Panc1 (cell line): ENCODE data around the gene USO1. TPM values are rescaled to one million over a fixed set of nuclear protein-coding genes. Genes with fewer than 3 reads are reported as not detected.
"Not testable (repeated sequence)": the region's sequence is repeated elsewhere in the genome, so short reads cannot be mapped to it uniquely, and the experiment has no call there.

Experiments used
- ATAC-seq: fragments of 200-7000 bp; cut with Tn5 transposase; 2 replicates; pipeline ENCODE4 v1.9.1; 2020; ENCODE audit warnings: mild to moderate bottlenecking, moderate library complexity
- BruUV-seq: library from RNA; stranded (reverse); fragments of 400-500 nt; replicated peaks from 2 replicates; lab custom pipeline; 2021; lab: Mats Ljungman, UMichigan
- CTCF ChIA-PET: fragments of 300-600 bp; sonication (Branson Sonifier 250); formaldehyde crosslinking; loops from one replicate; lab custom pipeline; 2022; ENCODE audit warnings: antibody characterized with exemption; lab: Charles Lee
- POLR2A ChIA-PET: fragments of 300-600 bp; sonication (Branson Sonifier 250); formaldehyde crosslinking; loops from one replicate; lab custom pipeline; 2022; ENCODE audit warnings: antibody characterized with exemption; lab: Charles Lee
- DNase-seq: peaks from one replicate; pipeline ENCODE4 v3.0.0-alpha.2; 2010; ENCODE audit warnings: low read depth, low spot score
- H3K27ac ChIP-seq: 2 replicates; pipeline ENCODE4 v1.5.1; 2011; ENCODE audit warnings: mild to moderate bottlenecking, low read length, inconsistent platforms
- H3K27me3 ChIP-seq: fragments of 200-500 bp; sonication (Bioruptor generic); 2 replicates; pipeline ENCODE4 v1.6.0; 2014; ENCODE audit warnings: low read length, inconsistent platforms; ENCODE audit not compliant: control insufficient read depth, insufficient read depth
- H3K36me3 ChIP-seq: fragments of 200-500 bp; sonication (Bioruptor generic); 2 replicates; pipeline ENCODE4 v1.5.1; 2014; ENCODE audit warnings: inconsistent platforms, mild to moderate bottlenecking, low read length, moderate library complexity; ENCODE audit not compliant: control insufficient read depth, insufficient read depth
- H3K4me1 ChIP-seq: 2 replicates; pipeline ENCODE4 v1.5.1; 2011; ENCODE audit warnings: inconsistent platforms, mild to moderate bottlenecking, low read length, moderate library complexity; ENCODE audit not compliant: control insufficient read depth, insufficient read depth
- H3K4me3 ChIP-seq, 2 experiments: 2 replicates each; pipeline ENCODE4 v1.5.1; 2011 to 2012; ENCODE audit warnings: low read depth in 2 of 2, low read length in 2 of 2, mild to moderate bottlenecking in 2 of 2, inconsistent platforms in 1 of 2, moderate library complexity in 1 of 2
- H3K9me3 ChIP-seq: fragments of 200-500 bp; sonication (Bioruptor generic); 2 replicates; pipeline ENCODE4 v1.5.1; 2014; ENCODE audit warnings: low read depth, mild to moderate bottlenecking, inconsistent platforms, low read length, moderate library complexity; ENCODE audit not compliant: control insufficient read depth, insufficient read depth
- POLR2AphosphoS5 ChIP-seq: IDR thresholded peaks from 2 replicates; pipeline ENCODE4 v1.6.1; 2012; ENCODE audit warnings: mild to moderate bottlenecking, low read depth, low read length, moderate library complexity
- REST ChIP-seq, 2 experiments: IDR thresholded peaks; 2 replicates each; pipeline ENCODE4 v1.6.1; 2011 to 2012; ENCODE audit warnings: low read depth in 2 of 2, control low read depth in 1 of 2, low read length in 1 of 2, mild to moderate bottlenecking in 1 of 2, moderate library complexity in 1 of 2; ENCODE audit not compliant: insufficient read depth in 1 of 2
- SIN3A ChIP-seq: IDR thresholded peaks from 2 replicates; pipeline ENCODE4 v1.6.1; 2012; ENCODE audit warnings: low read depth, mild to moderate bottlenecking, low read length, moderate library complexity, borderline replicate concordance; ENCODE audit not compliant: insufficient read depth
- TCF7L2 ChIP-seq: IDR thresholded peaks from 2 replicates; pipeline ENCODE4 v1.6.1; 2011; ENCODE audit warnings: mild to moderate bottlenecking, low read depth, low read length, inconsistent platforms
- in situ Hi-C: cut with HindIII; loops from 2 replicates; pipeline ENCODE4 v1.10.0; 2016; ENCODE audit warnings: low sequenced_read_pairs, low pct_unique_long_range_greater_than_20kb
- intact Hi-C: fragments of 100-400 bp; cut with micrococcal nuclease; formaldehyde crosslinking; loops from one replicate; pipeline ENCODE4 v1.10.0; 2022; ENCODE audit not compliant: unreplicated experiment
- total RNA-seq: library from RNA; stranded (reverse); gene quantifications from one replicate; pipeline ENCODE4 v1.2.1, GENCODE V29; 2021; ENCODE audit not compliant: unreplicated experiment
- TF ChIP-seq, protein P1 (sequence below): fragments of 450-650 bp; IDR thresholded peaks from 2 replicates; pipeline ENCODE4 v1.5.1; 2017; ENCODE audit warnings: mild to moderate bottlenecking

USO1 gene
- total RNA-seq, 1 experiment from 2014 or later = 50.0 TPM

DNA sequence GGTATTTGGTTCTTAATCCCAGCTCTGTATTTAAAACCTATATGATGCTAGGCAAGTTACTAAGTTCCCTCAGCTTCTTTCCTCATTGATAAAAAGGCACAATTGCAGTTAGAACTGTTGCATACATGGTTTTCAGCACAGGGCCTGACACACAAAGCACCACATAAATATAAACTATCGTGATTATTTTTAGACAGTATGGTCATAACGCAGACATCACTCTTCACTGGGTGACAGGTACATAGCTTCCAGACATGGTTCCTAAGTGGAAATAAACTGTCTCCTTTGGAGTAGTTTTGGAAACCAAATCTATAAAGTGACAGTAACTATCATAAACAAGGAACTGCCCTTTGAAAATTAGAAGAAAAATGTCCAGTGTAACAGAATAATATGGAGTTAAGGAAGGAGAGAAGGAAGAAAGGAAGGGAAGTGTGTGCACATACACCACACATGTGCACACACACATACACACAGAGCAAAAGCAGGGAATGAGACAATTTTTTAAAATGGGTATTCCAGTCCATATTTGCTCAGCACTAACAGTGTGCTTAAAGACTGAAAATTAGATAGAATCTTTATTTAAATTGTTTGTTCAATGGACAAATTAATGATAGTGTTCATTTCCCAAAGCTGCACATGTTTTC lies 38.7 kb upstream of the USO1 start:
- ChIA-PET POLR2A (interaction anchor here (0.6 kb wide), 1 partner anchor 37 kb away, joined by 4 read pairs; no protein-coding TSS in a partner anchor), CTCF (no interaction called here)
- Histone ChIP-seq H3K36me3 (no peaks in the 10 kb centered on the region), H3K9me3 (no peaks in the 10 kb centered on the region), H3K4me1 (no peaks in the 10 kb centered on the region), H3K27ac (no peak overlapping the region), H3K4me3 (no peak overlapping the region), H3K27me3 (no peaks in the 10 kb centered on the region)
- ATAC-seq (no peak), DNase-seq (no peak)
- in situ Hi-C loops (no loop called here), intact Hi-C loops (no loop called here)
- no TSS peak for BruUV-seq
- TF ChIP-seq POLR2AphosphoS5 (no peak), SIN3A (no peak), REST (IDR thresholded peaks at IDR 0.05; ENCODE audit: insufficient read depth in 1 of 2, low read depth in 2 of 2, low read length in 1 of 2) (no peak), TCF7L2 (no peak)
- TF ChIP-seq, protein P1, sequence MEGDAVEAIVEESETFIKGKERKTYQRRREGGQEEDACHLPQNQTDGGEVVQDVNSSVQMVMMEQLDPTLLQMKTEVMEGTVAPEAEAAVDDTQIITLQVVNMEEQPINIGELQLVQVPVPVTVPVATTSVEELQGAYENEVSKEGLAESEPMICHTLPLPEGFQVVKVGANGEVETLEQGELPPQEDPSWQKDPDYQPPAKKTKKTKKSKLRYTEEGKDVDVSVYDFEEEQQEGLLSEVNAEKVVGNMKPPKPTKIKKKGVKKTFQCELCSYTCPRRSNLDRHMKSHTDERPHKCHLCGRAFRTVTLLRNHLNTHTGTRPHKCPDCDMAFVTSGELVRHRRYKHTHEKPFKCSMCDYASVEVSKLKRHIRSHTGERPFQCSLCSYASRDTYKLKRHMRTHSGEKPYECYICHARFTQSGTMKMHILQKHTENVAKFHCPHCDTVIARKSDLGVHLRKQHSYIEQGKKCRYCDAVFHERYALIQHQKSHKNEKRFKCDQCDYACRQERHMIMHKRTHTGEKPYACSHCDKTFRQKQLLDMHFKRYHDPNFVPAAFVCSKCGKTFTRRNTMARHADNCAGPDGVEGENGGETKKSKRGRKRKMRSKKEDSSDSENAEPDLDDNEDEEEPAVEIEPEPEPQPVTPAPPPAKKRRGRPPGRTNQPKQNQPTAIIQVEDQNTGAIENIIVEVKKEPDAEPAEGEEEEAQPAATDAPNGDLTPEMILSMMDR = no peak

DNA sequence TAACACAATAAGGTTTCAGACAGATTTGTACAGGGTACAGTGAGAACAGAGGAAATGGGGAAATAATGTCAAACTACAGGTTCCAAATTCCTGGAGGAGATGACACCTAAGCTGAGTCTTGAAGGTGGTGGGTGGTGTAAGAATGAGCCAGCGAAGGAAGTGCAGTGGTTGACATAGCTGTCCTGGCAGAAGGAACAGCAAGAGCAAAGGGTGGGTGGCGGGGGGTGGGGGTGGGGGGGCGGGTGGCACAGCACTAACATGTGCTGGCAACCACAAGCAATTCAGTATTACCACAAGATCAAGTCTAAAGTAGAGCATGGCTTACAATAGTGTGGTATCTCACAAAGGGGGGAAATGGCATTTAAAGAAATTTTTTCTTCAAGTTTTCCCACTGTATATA lies 38.0 kb upstream of the USO1 start:
- ATAC-seq (no peak), DNase-seq (no peak)
- TF ChIP-seq REST (IDR thresholded peaks at IDR 0.05; ENCODE audit: insufficient read depth in 1 of 2, low read depth in 2 of 2, low read length in 1 of 2) = no peak
- TF ChIP-seq TCF7L2 = no peak
- TF ChIP-seq, protein P1 = no peak
- no peak for TF ChIP-seq POLR2AphosphoS5
- TF ChIP-seq SIN3A = no peak
- no peak overlapping the region for H3K4me3 ChIP-seq
- H3K27me3 ChIP-seq = no peaks in the 10 kb centered on the region
- no peaks in the 10 kb centered on the region for H3K9me3 ChIP-seq
- in situ Hi-C loops = no loop called here
- no peaks in the 10 kb centered on the region for H3K36me3 ChIP-seq
- ChIA-PET CTCF (no interaction called here), POLR2A (no interaction called here)
- no TSS peak for BruUV-seq
- no peak overlapping the region for H3K27ac ChIP-seq
- intact Hi-C loops = no loop called here
- H3K4me1 ChIP-seq = no peaks in the 10 kb centered on the region

DNA sequence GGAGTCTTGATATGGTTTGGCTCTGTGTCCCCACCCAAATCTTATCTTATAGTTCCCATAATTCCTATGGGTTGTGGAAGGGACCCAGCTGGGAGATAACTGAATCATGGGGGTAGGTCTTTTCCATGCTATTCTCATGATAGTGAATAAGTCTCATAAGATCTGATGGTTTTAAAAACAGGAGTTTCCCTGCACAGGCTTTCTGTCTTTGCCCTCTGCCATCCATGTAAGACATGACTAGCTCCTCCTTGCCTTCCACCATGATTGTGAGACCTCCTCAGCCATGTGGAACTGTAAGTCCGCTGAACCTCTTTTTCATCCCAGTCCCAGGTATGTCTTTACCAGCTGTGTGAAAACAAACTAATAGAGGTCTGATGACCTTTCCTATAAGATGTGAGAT lies 37.3 kb upstream of the USO1 start:
- CTCF ChIA-PET = not testable (repeated sequence)

More for the DNA sequence above, 37.3 kb upstream of the USO1 start:
- intact Hi-C loops, H3K4me1 ChIP-seq, in situ Hi-C loops, H3K4me3 ChIP-seq, H3K27me3 ChIP-seq, H3K9me3 ChIP-seq, H3K36me3 ChIP-seq, DNase-seq, BruUV-seq, H3K27ac ChIP-seq, ATAC-seq, POLR2A ChIA-PET: not testable (repeated sequence)
